ENCODE data around the gene WTIP.

GRCh38 chr19:34471906-34472700, 9.5 kb upstream of the WTIP start:
- TF ChIP-seq CTCF (IDR thresholded peaks at IDR 0.05; ENCODE audit: low read length) (no peak), EZH2 (IDR thresholded peaks at IDR 0.05; ENCODE audit: borderline replicate concordance, low read length) (no peak)

All from OCI-LY1 (cell line).